SH-SY5Y (cell line): ENCODE results near the gene FRMD5.

Experiments
- GATA2 ChIP-seq: IDR thresholded peaks from 2 replicates; pipeline ENCODE4 v1.6.1; 2011; ENCODE audit warnings: mild to moderate bottlenecking, low read depth, low read length
- GATA3 ChIP-seq: IDR thresholded peaks from 2 replicates; pipeline ENCODE4 v1.6.1; 2011; ENCODE audit warnings: low read depth, mild to moderate bottlenecking, low read length, moderate library complexity

- no peak for TF ChIP-seq GATA3
- TF ChIP-seq GATA2 = no peak
Observed at GRCh38 chr15:43928152-43928551, 266.9 kb downstream of the FRMD5 start.
